Astrocyte of the spinal cord (primary cell): ENCODE results near the gene N4BP2.

Experiments used
- DNase-seq: peaks from one replicate; pipeline ENCODE4 v3.0.0; 2011; ENCODE audit warnings: low read depth, low spot score
- H3K4me3 ChIP-seq: 2 replicates; pipeline ENCODE4 v1.5.1; 2011; ENCODE audit warnings: low read depth, mild to moderate bottlenecking, low read length, moderate library complexity
- CTCF ChIP-seq: IDR thresholded peaks from 2 replicates; pipeline ENCODE4 v1.5.1; 2012; ENCODE audit warnings: low read depth, mild to moderate bottlenecking, low read length, inconsistent platforms
- in situ Hi-C: cut with HindIII; loops from 2 replicates; pipeline ENCODE4 v1.10.0; 2017; ENCODE audit warnings: low sequenced_read_pairs

Gene N4BP2

GRCh38 chr4:40202474-40202873, 145.8 kb downstream of the N4BP2 start:
- in situ Hi-C loops = no loop called here
- no peak overlapping the region for H3K4me3 ChIP-seq
- DNase-seq = no peak
- TF ChIP-seq CTCF = no peak

GRCh38 chr4:40204507-40205258, 148.0 kb downstream of the N4BP2 start:
- TF ChIP-seq CTCF = no peak
- no peak for DNase-seq
- in situ Hi-C loops = no loop called here
- no peak overlapping the region for H3K4me3 ChIP-seq

GRCh38 chr4:40205259-40206198, 148.9 kb downstream of the N4BP2 start:
- no peak for TF ChIP-seq CTCF
- in situ Hi-C loops = no loop called here
- H3K4me3 ChIP-seq = no peak overlapping the region
- DNase-seq = no peak

GRCh38 chr4:40206426-40206825, 149.8 kb downstream of the N4BP2 start:
- no peak for DNase-seq
- H3K4me3 ChIP-seq = no peak overlapping the region
- in situ Hi-C loops = no loop called here
- TF ChIP-seq CTCF = no peak
